ENCODE data around the gene CCDC86.

GRCh38 chr11:60831143-60831500 is 10.8 kb upstream of the CCDC86 start:
- no peak for TF ChIP-seq POLR2A (IDR thresholded peaks at IDR 0.05)
- peak in 1 of 3 donors; percentile 59 for TF ChIP-seq CTCF (IDR thresholded peaks at IDR 0.05)
